Activated T-helper 1 cell treated with anti-CD3 and anti-CD28 coated beads, Interleukin-2, amount 50 U/mL, for 16 hours (primary cell): Measurements from ENCODE around the gene OR2S2.

Experiments used
- DNase-seq, 2 donors: peaks; one replicate each; pipeline ENCODE4 v3.0.0-alpha.2; 2020; ENCODE audit warnings: low read depth in 1 of 2, low spot score in 1 of 2

Gene OR2S2

GRCh38 chr9:35909687-35910612 lies 48.0 kb downstream of the OR2S2 start:
- no peak for DNase-seq

- DNase-seq = no peak
These were observed 48.7 kb downstream of the OR2S2 start, which contains the start of gene SPAAR for GRCh38 chr9:35909274-35909673. Gene SPAAR, plus strand, starts transcription at chr9:35909490. Its CDS starts 974 bp downstream, at chr9:35910464.

GRCh38 chr9:35908504-35909125 lies 49.3 kb downstream of the OR2S2 start:
- DNase-seq = no peak

GRCh38 chr9:35907711-35908503 lies 50.0 kb downstream of the OR2S2 start:
- DNase-seq = no peak
